HEK293T (cell line): ENCODE results near the gene ELL.

Experiments used
- BHLHE40 ChIP-seq: fragments of 450-650 bp; IDR thresholded peaks from 2 replicates; pipeline ENCODE4 v1.6.1; 2016; ENCODE audit warnings: mild to moderate bottlenecking, moderate library complexity, borderline replicate concordance
- ELF4 ChIP-seq: fragments of 450-650 bp; IDR thresholded peaks from 2 replicates; pipeline ENCODE4 v1.6.1; 2017; ENCODE audit warnings: antibody characterized with exemption
- FOXA1 ChIP-seq: fragments of 450-650 bp; IDR thresholded peaks from 2 replicates; pipeline ENCODE4 v1.6.1; 2016; ENCODE audit warnings: mild to moderate bottlenecking
- FOXK2 ChIP-seq: fragments of 450-650 bp; IDR thresholded peaks from 2 replicates; pipeline ENCODE4 v1.6.1; 2016; ENCODE audit warnings: mild to moderate bottlenecking
- HDGF ChIP-seq: fragments of 450-650 bp; IDR thresholded peaks from 2 replicates; pipeline ENCODE4 v1.6.1; 2017; ENCODE audit warnings: antibody characterized with exemption, borderline replicate concordance
- LEF1 ChIP-seq: fragments of 450-650 bp; IDR thresholded peaks from 2 replicates; pipeline ENCODE4 v1.6.1; 2017; ENCODE audit warnings: mild to moderate bottlenecking, borderline replicate concordance
- NFRKB ChIP-seq: fragments of 450-650 bp; IDR thresholded peaks from 2 replicates; pipeline ENCODE4 v1.6.1; 2016; ENCODE audit warnings: mild to moderate bottlenecking, moderate library complexity
- SP1 ChIP-seq: fragments of 450-650 bp; IDR thresholded peaks from 2 replicates; pipeline ENCODE4 v1.6.1; 2017
- SUZ12 ChIP-seq: fragments of 450-650 bp; IDR thresholded peaks from 2 replicates; pipeline ENCODE4 v1.6.1; 2016; ENCODE audit warnings: mild to moderate bottlenecking
- TF ChIP-seq, protein P1 (sequence below): fragments of 450-650 bp; IDR thresholded peaks from 2 replicates; pipeline ENCODE4 v1.6.1; 2016

DNA sequence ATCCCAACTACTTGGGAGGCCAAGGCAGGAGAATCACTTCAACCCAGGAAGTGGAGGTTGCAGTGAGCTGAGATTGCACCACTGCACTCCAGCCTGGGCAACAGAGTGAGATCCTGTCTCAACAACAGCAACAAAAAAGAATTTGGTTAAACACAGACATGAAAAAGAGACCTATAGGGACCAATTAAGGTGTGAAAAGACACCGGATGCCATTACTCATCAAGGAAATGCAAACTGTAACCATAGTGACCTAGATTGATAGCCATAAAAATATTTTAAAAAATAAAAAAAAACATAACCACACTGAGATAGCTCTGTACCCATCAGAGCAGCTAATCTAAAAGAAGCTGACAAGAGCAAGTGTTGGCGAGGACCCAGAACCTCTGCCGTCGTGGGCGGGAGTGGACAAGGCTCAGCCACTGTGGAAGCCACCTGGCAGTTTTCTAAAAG lies 46.8 kb downstream of the ELL start:
- TF ChIP-seq FOXK2 (no peak), LEF1 (no peak), SP1 (no peak), HDGF (no peak), BHLHE40 (no peak), ELF4 (no peak), FOXA1 (no peak), NFRKB (no peak), SUZ12 (no peak)
- TF ChIP-seq, protein P1, sequence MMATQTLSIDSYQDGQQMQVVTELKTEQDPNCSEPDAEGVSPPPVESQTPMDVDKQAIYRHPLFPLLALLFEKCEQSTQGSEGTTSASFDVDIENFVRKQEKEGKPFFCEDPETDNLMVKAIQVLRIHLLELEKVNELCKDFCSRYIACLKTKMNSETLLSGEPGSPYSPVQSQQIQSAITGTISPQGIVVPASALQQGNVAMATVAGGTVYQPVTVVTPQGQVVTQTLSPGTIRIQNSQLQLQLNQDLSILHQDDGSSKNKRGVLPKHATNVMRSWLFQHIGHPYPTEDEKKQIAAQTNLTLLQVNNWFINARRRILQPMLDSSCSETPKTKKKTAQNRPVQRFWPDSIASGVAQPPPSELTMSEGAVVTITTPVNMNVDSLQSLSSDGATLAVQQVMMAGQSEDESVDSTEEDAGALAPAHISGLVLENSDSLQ: no peak
